Thyroid gland (tissue), 4 donors: ENCODE measurements around the gene INO80C.

ENCODE experiments used
- CTCF ChIP-seq, 6 experiments: fragments of 200-600 bp in 3 of 6; fragments of 450-650 bp in 3 of 6; sonication (generic) in 3 of 6; IDR thresholded peaks; one replicate each; pipeline ENCODE4 v1.5.1; 2016 to 2019; ENCODE audit warnings: antibody characterized with exemption in 6 of 6, mild to moderate bottlenecking in 2 of 6, inconsistent platforms in 1 of 6, moderate library complexity in 1 of 6
- POLR2A ChIP-seq, 2 donors: fragments of 450-650 bp; IDR thresholded peaks; one replicate each; pipeline ENCODE4 v1.6.1; 2017; ENCODE audit warnings: antibody characterized with exemption in 2 of 2, mild to moderate bottlenecking in 2 of 2, moderate library complexity in 1 of 2

- TF ChIP-seq CTCF (IDR thresholded peaks at IDR 0.05) (no peak), POLR2A (IDR thresholded peaks at IDR 0.05) (no peak)
Measured at GRCh38 chr18:35511833-35512232, 14.1 kb upstream of the INO80C start.
